NCI-H146 treated with DMSO at 0.1 percent for 48 hours (cell line): ENCODE data around the gene TCF15.

ENCODE experiments used
- DNase-seq: peaks from one replicate; lab custom pipeline; 2025; ENCODE audit not compliant: unreplicated experiment; lab: John Stamatoyannopoulos, UW

Gene TCF15

GRCh38 chr20:615514-615913, 5.4 kb upstream of the TCF15 start:
- no peak for DNase-seq

GRCh38 chr20:611843-612185, 1.7 kb upstream of the TCF15 start:
- no peak for DNase-seq

GRCh38 chr20:611047-611842, 1.1 kb upstream of the TCF15 start:
- DNase-seq, result no peak

GRCh38 chr20:609371-609964, 641 bp downstream of the TCF15 start:
- no peak for DNase-seq

GRCh38 chr20:608970-609369, 1.1 kb downstream of the TCF15 start:
- DNase-seq, result no peak

- no peak for DNase-seq
Measured at GRCh38 chr20:607476-607875, 2.6 kb downstream of the TCF15 start.

- DNase-seq, result no peak
Measured at GRCh38 chr20:605237-605636, 4.9 kb downstream of the TCF15 start.

GRCh38 chr20:603116-603640, 6.9 kb downstream of the TCF15 start:
- DNase-seq, result no peak

- DNase-seq, result no peak
Measured at GRCh38 chr20:602111-602970, 7.8 kb downstream of the TCF15 start.

GRCh38 chr20:600736-601135, 9.4 kb downstream of the TCF15 start:
- no peak for DNase-seq

- DNase-seq, result no peak
Measured at GRCh38 chr20:600141-600540, 10.0 kb downstream of the TCF15 start.

- DNase-seq, result no peak
Measured at GRCh38 chr20:598133-598850, 11.8 kb downstream of the TCF15 start.

- no peak for DNase-seq
Measured at GRCh38 chr20:597560-597959, 12.5 kb downstream of the TCF15 start.

- DNase-seq, result no peak
Measured at GRCh38 chr20:595330-596308, 14.5 kb downstream of the TCF15 start.

GRCh38 chr20:592506-592905, 17.6 kb downstream of the TCF15 start:
- DNase-seq, result no peak

- no peak for DNase-seq
Measured at GRCh38 chr20:591941-592340, 18.2 kb downstream of the TCF15 start.

- DNase-seq, result no peak
Measured at GRCh38 chr20:588932-589672, 21.0 kb downstream of the TCF15 start.

GRCh38 chr20:588476-588875, 21.6 kb downstream of the TCF15 start:
- DNase-seq, result no peak

- no peak for DNase-seq
Measured at GRCh38 chr20:584971-585301, 25.2 kb downstream of the TCF15 start.
